Calu3 (cell line): ENCODE data around the gene MCM3AP. TPM values are rescaled to one million over a fixed set of nuclear protein-coding genes. Genes with fewer than 3 reads are reported as not detected.

Experiments
- BruUV-seq: library from RNA; stranded (reverse); fragments of 400-500 nt; replicated peaks from 2 replicates; lab custom pipeline; 2021; lab: Mats Ljungman, UMichigan
- CTCF ChIA-PET: fragments of 300-600 bp; sonication (Branson Sonifier 250); formaldehyde crosslinking; loops from one replicate; lab custom pipeline; 2022; ENCODE audit warnings: antibody characterized with exemption; lab: Charles Lee
- DNase-seq: peaks from one replicate; pipeline ENCODE4 v3.0.0; 2022
- H3K27ac Mint-ChIP-seq: one replicate; pipeline ENCODE4 v1.8.0; 2022; ENCODE audit warnings: mixed read lengths; ENCODE audit not compliant: unreplicated experiment
- H3K27me3 Mint-ChIP-seq: one replicate; pipeline ENCODE4 v1.8.0; 2022; ENCODE audit warnings: mixed read lengths; ENCODE audit not compliant: unreplicated experiment
- H3K36me3 Mint-ChIP-seq: one replicate; pipeline ENCODE4 v1.8.0; 2022; ENCODE audit warnings: mild to moderate bottlenecking, moderate library complexity, mixed read lengths; ENCODE audit not compliant: insufficient read depth, unreplicated experiment
- H3K4me1 Mint-ChIP-seq: one replicate; pipeline ENCODE4 v1.8.0; 2022; ENCODE audit warnings: mild to moderate bottlenecking, low read depth, mixed read lengths; ENCODE audit not compliant: unreplicated experiment
- H3K4me3 Mint-ChIP-seq: one replicate; pipeline ENCODE4 v1.8.0; 2022; ENCODE audit warnings: mild to moderate bottlenecking, low read depth, moderate library complexity, mixed read lengths; ENCODE audit not compliant: unreplicated experiment
- H3K9me3 Mint-ChIP-seq: one replicate; pipeline ENCODE4 v1.8.0; 2022; ENCODE audit warnings: low read depth, mixed read lengths; ENCODE audit not compliant: unreplicated experiment
- intact Hi-C: fragments of 100-400 bp; cut with micrococcal nuclease; formaldehyde crosslinking; loops from one replicate; pipeline ENCODE4 v1.10.0; 2022; ENCODE audit not compliant: unreplicated experiment
- total RNA-seq: library from RNA; stranded (reverse); gene quantifications from 2 replicates; pipeline ENCODE4 v1.2.3, GENCODE V29; 2022
- TF ChIP-seq, protein P1 (sequence below): fragments of 200-600 bp; IDR thresholded peaks from one replicate; pipeline ENCODE4 v1.8.0; 2022; ENCODE audit warnings: antibody characterized with exemption; ENCODE audit not compliant: unreplicated experiment

The MCM3AP gene
- total RNA-seq, 1 experiment from 2014 or later: 64.1 TPM

- TF ChIP-seq, protein P1, sequence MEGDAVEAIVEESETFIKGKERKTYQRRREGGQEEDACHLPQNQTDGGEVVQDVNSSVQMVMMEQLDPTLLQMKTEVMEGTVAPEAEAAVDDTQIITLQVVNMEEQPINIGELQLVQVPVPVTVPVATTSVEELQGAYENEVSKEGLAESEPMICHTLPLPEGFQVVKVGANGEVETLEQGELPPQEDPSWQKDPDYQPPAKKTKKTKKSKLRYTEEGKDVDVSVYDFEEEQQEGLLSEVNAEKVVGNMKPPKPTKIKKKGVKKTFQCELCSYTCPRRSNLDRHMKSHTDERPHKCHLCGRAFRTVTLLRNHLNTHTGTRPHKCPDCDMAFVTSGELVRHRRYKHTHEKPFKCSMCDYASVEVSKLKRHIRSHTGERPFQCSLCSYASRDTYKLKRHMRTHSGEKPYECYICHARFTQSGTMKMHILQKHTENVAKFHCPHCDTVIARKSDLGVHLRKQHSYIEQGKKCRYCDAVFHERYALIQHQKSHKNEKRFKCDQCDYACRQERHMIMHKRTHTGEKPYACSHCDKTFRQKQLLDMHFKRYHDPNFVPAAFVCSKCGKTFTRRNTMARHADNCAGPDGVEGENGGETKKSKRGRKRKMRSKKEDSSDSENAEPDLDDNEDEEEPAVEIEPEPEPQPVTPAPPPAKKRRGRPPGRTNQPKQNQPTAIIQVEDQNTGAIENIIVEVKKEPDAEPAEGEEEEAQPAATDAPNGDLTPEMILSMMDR: no peak
- H3K4me1 Mint-ChIP-seq: peaks cover 8% of the 10 kb centered on the region
- no TSS peak for BruUV-seq
- no peaks in the 10 kb centered on the region for H3K9me3 Mint-ChIP-seq
- intact Hi-C loops: no loop called here
- DNase-seq: no peak
- H3K27ac Mint-ChIP-seq: peak overlapping the region; percentile 88
- CTCF ChIA-PET: no interaction called here
- no peaks in the 10 kb centered on the region for H3K27me3 Mint-ChIP-seq
- peak overlapping the region; percentile 84 for H3K4me3 Mint-ChIP-seq
- peaks cover 23% of the 10 kb centered on the region for H3K36me3 Mint-ChIP-seq
These were observed 1.2 kb upstream of the MCM3AP start for GRCh38 chr21:46286648-46287002.

DNA sequence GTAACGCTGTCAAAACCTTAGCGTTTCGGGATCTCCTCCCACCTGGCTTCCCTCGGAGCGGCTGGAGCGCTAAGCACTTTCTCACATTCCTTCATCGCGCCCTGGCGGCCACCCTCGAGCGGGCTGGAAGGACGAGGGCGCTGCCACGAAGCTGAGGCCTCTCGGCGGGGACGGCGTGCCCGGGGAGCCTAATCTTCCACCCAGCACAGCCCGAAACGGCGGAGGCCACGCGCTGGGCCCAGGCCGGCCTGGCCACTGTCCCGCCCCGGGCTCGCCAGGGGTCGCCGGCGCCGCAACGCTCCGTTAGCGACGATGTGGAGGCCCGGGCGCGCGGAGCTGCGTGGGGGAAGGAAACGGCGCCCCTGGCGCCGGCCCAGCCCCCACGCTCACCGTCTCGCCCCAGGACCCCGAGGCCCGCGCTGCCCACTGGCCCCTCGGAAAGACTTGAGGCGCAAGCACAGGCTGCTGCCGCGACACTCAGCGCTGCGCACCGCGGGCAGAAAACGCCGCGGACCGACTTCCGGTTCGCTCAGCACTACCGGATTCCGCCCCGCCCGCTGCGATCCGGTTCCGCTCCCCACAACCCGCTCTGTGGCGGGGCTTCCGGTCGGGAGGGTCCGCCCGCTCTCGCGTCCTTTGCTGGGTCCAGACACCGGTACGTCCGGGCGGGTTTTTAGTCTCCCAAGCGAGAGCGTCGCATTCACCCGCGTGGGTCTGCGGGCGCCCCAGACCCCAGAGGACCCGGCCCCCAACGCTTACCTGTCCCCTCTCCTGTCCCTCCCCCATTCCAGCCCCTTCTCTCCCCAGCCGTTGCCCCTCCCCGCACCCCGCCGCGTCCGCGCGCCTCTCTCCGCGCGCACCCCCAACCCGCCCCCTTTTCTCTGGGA, 593 bp upstream of the MCM3AP start, which contains the start of gene YBEY:
Gene YBEY, plus strand, starts transcription at position 582 of the 887 bp plus-strand sequence. CDS start 572 bp downstream, outside the sequence.
- Mint-ChIP-seq H3K4me3 (peak within 1 kb of the TSS; percentile 84), H3K4me1 (peaks cover 8% of the 10 kb centered on the region), H3K27ac (peak within 1 kb of the TSS; percentile 88), H3K36me3 (peaks cover 23% of the 10 kb centered on the region), H3K9me3 (no peaks in the 10 kb centered on the region), H3K27me3 (no peaks in the 10 kb centered on the region)
- TF ChIP-seq, protein P1: no peak
- intact Hi-C loops: no loop called here
- CTCF ChIA-PET: interaction anchor here (1.1 to 1.2 kb wide), 2 partner anchors 25 to 143 kb away, joined by 4 read pairs; no protein-coding TSS in a partner anchor
- DNase-seq: peak; percentile 87
- no TSS peak for BruUV-seq

DNA sequence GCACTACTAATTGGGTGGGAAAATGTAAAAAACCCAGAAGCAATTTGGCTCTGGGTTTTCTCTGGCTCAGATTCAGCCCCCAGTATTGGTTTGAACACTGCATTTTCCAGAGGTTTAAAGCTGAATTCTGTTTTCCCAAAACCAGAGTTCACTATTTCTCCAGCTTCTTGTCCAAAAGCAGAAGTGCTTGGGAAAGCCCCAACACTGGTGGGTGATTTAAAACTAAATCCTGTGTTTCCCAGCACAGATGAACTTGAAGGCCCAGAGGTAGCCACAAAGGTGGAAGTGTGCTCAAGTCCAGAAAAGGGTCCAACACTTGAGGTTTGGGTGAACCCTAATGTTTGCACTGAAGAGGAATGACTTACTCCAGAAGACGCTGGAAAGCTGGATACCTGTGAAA, 678 bp downstream of the MCM3AP start:
- DNase-seq: no peak
- Mint-ChIP-seq H3K4me1 (peaks cover 8% of the 10 kb centered on the region), H3K9me3 (no peaks in the 10 kb centered on the region), H3K4me3 (peak overlapping the region; percentile 84), H3K36me3 (peaks cover 28% of the 10 kb centered on the region), H3K27ac (no peak overlapping the region), H3K27me3 (no peaks in the 10 kb centered on the region)
- CTCF ChIA-PET: interaction anchor here (1.1 kb wide), 1 partner anchor 24 kb away, joined by 4 read pairs; no protein-coding TSS in a partner anchor
- intact Hi-C loops: no loop called here
- BruUV-seq: no TSS peak
- TF ChIP-seq, protein P1: no peak

GRCh38 chr21:46284077-46284644, 1.2 kb downstream of the MCM3AP start:
- no peaks in the 10 kb centered on the region for H3K27me3 Mint-ChIP-seq
- peaks cover 8% of the 10 kb centered on the region for H3K4me1 Mint-ChIP-seq
- CTCF ChIA-PET: no interaction called here
- DNase-seq: no peak
- TF ChIP-seq, protein P1: no peak
- intact Hi-C loops: no loop called here
- peak overlapping the region; percentile 10 for H3K4me3 Mint-ChIP-seq
- peaks cover 28% of the 10 kb centered on the region for H3K36me3 Mint-ChIP-seq
- H3K27ac Mint-ChIP-seq: no peak overlapping the region
- no TSS peak for BruUV-seq
- H3K9me3 Mint-ChIP-seq: no peaks in the 10 kb centered on the region
